Measurements from ENCODE around the gene PTGES3. TPM values are rescaled to one million over a fixed set of nuclear protein-coding genes. Genes with fewer than 3 reads are reported as not detected.

The PTGES3 gene
- total and polyA plus RNA-seq, 10 of the 15 experiments (the other 5 are each of a cell fraction or from before 2014, with no cell fraction given): 117 to 520 (median 175) TPM

DNA sequence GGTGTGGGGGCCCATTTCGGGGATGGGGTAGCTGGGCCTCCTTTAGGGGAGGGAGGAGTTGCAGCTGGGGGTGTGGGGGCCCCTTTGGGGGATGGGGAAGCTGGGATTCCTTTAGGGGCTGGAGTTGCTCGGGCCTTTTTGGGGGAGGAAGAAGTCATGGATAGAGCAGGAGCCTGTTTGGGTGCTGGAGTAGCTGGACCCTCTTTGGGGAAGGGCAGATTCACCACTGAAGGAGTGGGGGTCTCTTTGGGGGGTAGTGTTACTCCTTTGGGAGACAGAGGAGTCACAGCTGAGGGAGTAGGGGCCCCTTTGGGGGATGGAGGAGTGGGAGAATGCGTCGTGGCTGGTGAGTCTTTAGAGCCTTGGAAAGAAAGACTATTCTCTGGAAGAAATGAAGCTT lies 30.6 kb upstream of the PTGES3 start:
- RAD21 ChIA-PET (ENCODE audit: unreplicated experiment): interaction anchor here (1.4 kb wide), 1 partner anchor 34 kb away, joined by 3 read pairs; no protein-coding TSS in a partner anchor
- CTCF ChIA-PET: interaction anchor here (1.0 to 1.6 kb wide), 4 partner anchors 29 to 501 kb away, joined by 3 read pairs; no protein-coding TSS in a partner anchor
- H3K9me3 ChIP-seq (replicated peaks; ENCODE audit: control insufficient read depth, insufficient read depth, low read length): no peaks in the 10 kb centered on the region
- H3K27me3 ChIP-seq (replicated peaks in 1 of 2; ENCODE audit: control insufficient read depth in 2 of 2, insufficient read depth in 2 of 2, low read length in 1 of 2): no peaks in the 10 kb centered on the region
- POLR2A ChIA-PET: interaction anchor here (0.7 to 1.2 kb wide), 5 partner anchors 29 to 125 kb away, joined by 3 to 6 read pairs (median 3); partner anchors contain the start of gene ATP5F1B
- no peak overlapping the region for H3K4me3 ChIP-seq
- 33% methylated on average over 3 of the region's 4 CpGs for WGBS (ENCODE audit: insufficient coverage, insufficient replicate concordance, low lambda C conversion rate, missing lambda C conversion rate)
- no peak for FAIRE-seq
- no peak for DNase-seq (ENCODE audit: low read depth, low spot score)
- 0 out of 2 replicates have a peak overlapping the region, but pooled peaks have one; percentile 20 for H3K27ac ChIP-seq (ENCODE audit: control insufficient read depth, insufficient read depth)
- peak overlapping the region; percentile 36; the same call in 1 of the 2 replicates for H3K4me2 ChIP-seq (ENCODE audit: control insufficient read depth, insufficient read depth)
- no peak overlapping the region for H2AFZ ChIP-seq (ENCODE audit: control insufficient read depth, low read depth, low read length)
- H4K20me1 ChIP-seq (ENCODE audit: control insufficient read depth, insufficient read depth): peaks cover 40% of the 10 kb centered on the region
- intact Hi-C loops (cut with micrococcal nuclease; ENCODE audit: unreplicated experiment): no loop called here
- SMC1A ChIA-PET (ENCODE audit: uncharacterized antibody, unreplicated experiment): interaction anchor here (1.1 to 2.2 kb wide), 4 partner anchors 9 to 287 kb away, joined by 3 to 9 read pairs (median 4); no protein-coding TSS in a partner anchor
- peaks cover 27 to 46% of the 10 kb centered on the region in 2 experiments for H3K36me3 ChIP-seq (ENCODE audit: control insufficient read depth in 2 of 2, insufficient read depth in 2 of 2, low read length in 1 of 2)
- no peak for ATAC-seq
- H3K4me1 ChIP-seq (ENCODE audit: control insufficient read depth, insufficient read depth, low read length): peaks cover 44% of the 10 kb centered on the region
- no peak overlapping the region for H3K9ac ChIP-seq (ENCODE audit: control insufficient read depth, insufficient read depth, low read length)
- no TSS peak for BruUV-seq (replicated peaks)
- H3K79me2 ChIP-seq (ENCODE audit: control insufficient read depth, insufficient read depth, low read length): peaks cover 83% of the 10 kb centered on the region
- in situ Hi-C loops (cut with MboI): no loop called here
- TF ChIP-seq, protein P1, sequence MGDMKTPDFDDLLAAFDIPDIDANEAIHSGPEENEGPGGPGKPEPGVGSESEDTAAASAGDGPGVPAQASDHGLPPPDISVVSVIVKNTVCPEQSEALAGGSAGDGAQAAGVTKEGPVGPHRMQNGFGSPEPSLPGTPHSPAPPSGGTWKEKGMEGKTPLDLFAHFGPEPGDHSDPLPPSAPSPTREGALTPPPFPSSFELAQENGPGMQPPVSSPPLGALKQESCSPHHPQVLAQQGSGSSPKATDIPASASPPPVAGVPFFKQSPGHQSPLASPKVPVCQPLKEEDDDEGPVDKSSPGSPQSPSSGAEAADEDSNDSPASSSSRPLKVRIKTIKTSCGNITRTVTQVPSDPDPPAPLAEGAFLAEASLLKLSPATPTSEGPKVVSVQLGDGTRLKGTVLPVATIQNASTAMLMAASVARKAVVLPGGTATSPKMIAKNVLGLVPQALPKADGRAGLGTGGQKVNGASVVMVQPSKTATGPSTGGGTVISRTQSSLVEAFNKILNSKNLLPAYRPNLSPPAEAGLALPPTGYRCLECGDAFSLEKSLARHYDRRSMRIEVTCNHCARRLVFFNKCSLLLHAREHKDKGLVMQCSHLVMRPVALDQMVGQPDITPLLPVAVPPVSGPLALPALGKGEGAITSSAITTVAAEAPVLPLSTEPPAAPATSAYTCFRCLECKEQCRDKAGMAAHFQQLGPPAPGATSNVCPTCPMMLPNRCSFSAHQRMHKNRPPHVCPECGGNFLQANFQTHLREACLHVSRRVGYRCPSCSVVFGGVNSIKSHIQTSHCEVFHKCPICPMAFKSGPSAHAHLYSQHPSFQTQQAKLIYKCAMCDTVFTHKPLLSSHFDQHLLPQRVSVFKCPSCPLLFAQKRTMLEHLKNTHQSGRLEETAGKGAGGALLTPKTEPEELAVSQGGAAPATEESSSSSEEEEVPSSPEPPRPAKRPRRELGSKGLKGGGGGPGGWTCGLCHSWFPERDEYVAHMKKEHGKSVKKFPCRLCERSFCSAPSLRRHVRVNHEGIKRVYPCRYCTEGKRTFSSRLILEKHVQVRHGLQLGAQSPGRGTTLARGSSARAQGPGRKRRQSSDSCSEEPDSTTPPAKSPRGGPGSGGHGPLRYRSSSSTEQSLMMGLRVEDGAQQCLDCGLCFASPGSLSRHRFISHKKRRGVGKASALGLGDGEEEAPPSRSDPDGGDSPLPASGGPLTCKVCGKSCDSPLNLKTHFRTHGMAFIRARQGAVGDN (IDR thresholded peaks at IDR 0.05): no peak
- no peak for TF ChIP-seq PAX5 (IDR thresholded peaks at IDR 0.05; ENCODE audit: borderline replicate concordance, low read depth, low read length)
- TF ChIP-seq NRF1 (conservative IDR thresholded peaks at IDR 0.05; ENCODE audit: low read depth, low read length): no peak
- no peak for TF ChIP-seq ZBTB4 (CRISPR knock-in tag; IDR thresholded peaks at IDR 0.05)
- TF ChIP-seq STAT1 (conservative IDR thresholded peaks at IDR 0.05): no peak
- no peak for TF ChIP-seq BCL11A (IDR thresholded peaks at IDR 0.05; ENCODE audit: low read depth, low read length)
- TF ChIP-seq CBX5 (IDR thresholded peaks at IDR 0.05; ENCODE audit: low read depth): no peak
- TF ChIP-seq SUZ12 (IDR thresholded peaks at IDR 0.05; ENCODE audit: unreplicated experiment): no peak
- TF ChIP-seq ATF7 (IDR thresholded peaks at IDR 0.05; ENCODE audit: low read depth): no peak
- no peak for TF ChIP-seq ZNF207 (IDR thresholded peaks at IDR 0.05; ENCODE audit: borderline replicate concordance)
- TF ChIP-seq, protein P2, sequence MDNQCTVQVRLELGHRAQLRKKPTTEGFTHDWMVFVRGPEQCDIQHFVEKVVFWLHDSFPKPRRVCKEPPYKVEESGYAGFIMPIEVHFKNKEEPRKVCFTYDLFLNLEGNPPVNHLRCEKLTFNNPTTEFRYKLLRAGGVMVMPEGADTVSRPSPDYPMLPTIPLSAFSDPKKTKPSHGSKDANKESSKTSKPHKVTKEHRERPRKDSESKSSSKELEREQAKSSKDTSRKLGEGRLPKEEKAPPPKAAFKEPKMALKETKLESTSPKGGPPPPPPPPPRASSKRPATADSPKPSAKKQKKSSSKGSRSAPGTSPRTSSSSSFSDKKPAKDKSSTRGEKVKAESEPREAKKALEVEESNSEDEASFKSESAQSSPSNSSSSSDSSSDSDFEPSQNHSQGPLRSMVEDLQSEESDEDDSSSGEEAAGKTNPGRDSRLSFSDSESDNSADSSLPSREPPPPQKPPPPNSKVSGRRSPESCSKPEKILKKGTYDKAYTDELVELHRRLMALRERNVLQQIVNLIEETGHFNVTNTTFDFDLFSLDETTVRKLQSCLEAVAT (IDR thresholded peaks at IDR 0.05): no peak
- TF ChIP-seq MTA2 (IDR thresholded peaks at IDR 0.05; ENCODE audit: low read depth): no peak
- TF ChIP-seq RCOR1 (conservative IDR thresholded peaks at IDR 0.05; ENCODE audit: low read depth, low read length): no peak
- TF ChIP-seq ESRRA (IDR thresholded peaks at IDR 0.05; ENCODE audit: low read length): no peak
- no peak for TF ChIP-seq TAF1 (IDR thresholded peaks at IDR 0.05; ENCODE audit: borderline replicate concordance, low read depth, low read length)
- no peak for TF ChIP-seq RBBP5 (conservative IDR thresholded peaks at IDR 0.05)
- no peak for TF ChIP-seq STAT3 (IDR thresholded peaks at IDR 0.05; ENCODE audit: low read depth, low read length)
- no peak for TF ChIP-seq IRF4 (IDR thresholded peaks at IDR 0.05; ENCODE audit: low read depth, low read length)
